H1 (cell line): ENCODE results near the gene RGS3. TPM values are rescaled to one million over a fixed set of nuclear protein-coding genes. Genes with fewer than 3 reads are reported as not detected.

Experiments
- CTCF ChIA-PET: fragments of 300-600 bp; sonication (Branson Sonifier 250); formaldehyde crosslinking; loops from one replicate; lab custom pipeline; 2021; ENCODE audit not compliant: partially characterized antibody; lab: Charles Lee
- POLR2A ChIA-PET: fragments of 300-600 bp; sonication (Branson Sonifier 250); formaldehyde crosslinking; loops from one replicate; lab custom pipeline; 2021; ENCODE audit warnings: inconsistent platforms; ENCODE audit not compliant: partially characterized antibody; lab: Charles Lee
- DNase-seq, 2 experiments: peaks; one replicate each; pipeline versions ENCODE4 v3.0.0 to v3.0.0-alpha.2; 2010 to 2022; ENCODE audit warnings: low spot score in 2 of 2, low read depth in 1 of 2, mixed read lengths in 1 of 2
- FAIRE-seq: peaks from 2 replicates; lab custom pipeline; 2011; peaks lifted over from hg19 to GRCh38; lab: Jason Lieb, UNC
- H2AFZ ChIP-seq: 2 replicates; pipeline ENCODE4 v1.8.1; 2012; ENCODE audit warnings: low read length, inconsistent platforms
- H2AK5ac ChIP-seq: 2 replicates; pipeline ENCODE4 v1.6.1; 2013; ENCODE audit warnings: low read depth, low read length
- H2BK120ac ChIP-seq: replicated peaks from 2 replicates; pipeline ENCODE3; 2013; ENCODE audit warnings: low read depth, low read length, inconsistent platforms
- H2BK12ac ChIP-seq: 2 replicates; pipeline ENCODE4 v1.6.1; 2013; ENCODE audit warnings: low read depth, low read length
- H2BK15ac ChIP-seq: 2 replicates; pipeline ENCODE4 v1.6.1; 2013; ENCODE audit warnings: low read length
- H2BK20ac ChIP-seq: 2 replicates; pipeline ENCODE4 v1.6.1; 2013; ENCODE audit warnings: low read length
- H2BK5ac ChIP-seq: 2 replicates; pipeline ENCODE4 v1.6.1; 2013; ENCODE audit warnings: low read depth, low read length
- H3K14ac ChIP-seq: 2 replicates; pipeline ENCODE4 v1.6.1; 2013; ENCODE audit warnings: inconsistent platforms; ENCODE audit not compliant: insufficient read length
- H3K18ac ChIP-seq: 2 replicates; pipeline ENCODE4 v1.6.1; 2013; ENCODE audit warnings: low read length; ENCODE audit errors: extremely low read depth
- H3K23ac ChIP-seq: 2 replicates; pipeline ENCODE4 v1.6.1; 2013; ENCODE audit warnings: inconsistent platforms; ENCODE audit not compliant: insufficient read length
- H3K23me2 ChIP-seq: 2 replicates; pipeline ENCODE4 v1.6.1; 2013; ENCODE audit warnings: low read depth, low read length
- H3K27ac ChIP-seq: 2 replicates; pipeline ENCODE4 v1.6.1; 2011; ENCODE audit warnings: low read depth, low read length, inconsistent platforms
- H3K27me3 ChIP-seq, 4 experiments: replicated peaks in 1 of 4; 1 replicate in 1 of 4; 2 replicates in 3 of 4; pipeline versions ENCODE4 v1.6.1 to v1.8.1; 2011 to 2013; ENCODE audit warnings: low read length in 3 of 4, mild to moderate bottlenecking in 3 of 4, inconsistent platforms in 2 of 4, mixed read lengths in 2 of 4, moderate library complexity in 1 of 4; ENCODE audit not compliant: control insufficient read depth in 3 of 4, insufficient read depth in 3 of 4; ENCODE audit errors: extremely low read depth in 1 of 4
- H3K36me3 ChIP-seq, 4 experiments: 2 replicates each; pipeline versions ENCODE4 v1.6.1 to v1.8.1; 2011 to 2013; ENCODE audit warnings: mild to moderate bottlenecking in 4 of 4, low read length in 3 of 4, moderate library complexity in 2 of 4, control low read depth in 1 of 4, inconsistent platforms in 1 of 4; ENCODE audit not compliant: insufficient read depth in 4 of 4, control insufficient read depth in 2 of 4
- H3K4ac ChIP-seq: replicated peaks from 2 replicates; pipeline ENCODE3; 2013; ENCODE audit warnings: low read length, low read depth, mixed read lengths, inconsistent platforms; ENCODE audit not compliant: insufficient read length
- H3K4me1 ChIP-seq, 4 experiments: replicated peaks in 1 of 4; 1 replicate in 1 of 4; 2 replicates in 3 of 4; pipeline versions ENCODE4 v1.6.1 to v1.8.1; 2011 to 2013; ENCODE audit warnings: low read length in 3 of 4, inconsistent platforms in 2 of 4, mixed read lengths in 1 of 4; ENCODE audit not compliant: insufficient read depth in 4 of 4, control insufficient read depth in 3 of 4
- H3K4me2 ChIP-seq, 2 experiments: 2 replicates each; pipeline versions ENCODE4 v1.6.1 to v1.8.1; 2011 to 2013; ENCODE audit warnings: low read depth in 2 of 2, low read length in 2 of 2, control low read depth in 1 of 2, inconsistent platforms in 1 of 2, mild to moderate bottlenecking in 1 of 2; ENCODE audit not compliant: insufficient read depth in 1 of 2
- H3K4me3 ChIP-seq, 4 experiments: fragments of 200-600, 300-600 bp in 1 of 4; sonication (generic), shearing (Covaris generic), sonication (Bioruptor Twin) in 1 of 4; 2 replicates each; pipeline versions ENCODE4 v1.5.1 to v1.8.1; 2011 to 2016; ENCODE audit warnings: low read length in 4 of 4, low read depth in 3 of 4, control low read depth in 2 of 4, inconsistent platforms in 2 of 4, mild to moderate bottlenecking in 2 of 4, mixed read lengths in 1 of 4, moderate library complexity in 1 of 4; ENCODE audit not compliant: insufficient read depth in 2 of 4; ENCODE audit errors: extremely low read depth in 1 of 4
- H3K56ac ChIP-seq: replicated peaks from 2 replicates; pipeline ENCODE3; 2013; ENCODE audit warnings: low read depth, mild to moderate bottlenecking, mixed read lengths, low read length, inconsistent platforms; ENCODE audit not compliant: insufficient read length
- H3K79me1 ChIP-seq: 2 replicates; pipeline ENCODE4 v1.6.1; 2013; ENCODE audit warnings: low read depth, low read length, control low read depth
- H3K79me2 ChIP-seq, 2 experiments: 2 replicates each; pipeline versions ENCODE4 v1.6.1 to v1.8.1; 2012 to 2013; ENCODE audit warnings: low read length in 2 of 2, mild to moderate bottlenecking in 2 of 2, inconsistent platforms in 1 of 2; ENCODE audit not compliant: insufficient read depth in 2 of 2, control insufficient read depth in 1 of 2
- H3K9ac ChIP-seq, 4 experiments: replicated peaks in 1 of 4; 1 replicate in 1 of 4; 2 replicates in 3 of 4; pipeline versions ENCODE4 v1.6.1 to v1.8.1; 2011 to 2013; ENCODE audit warnings: low read depth in 3 of 4, low read length in 3 of 4, control low read depth in 2 of 4, mild to moderate bottlenecking in 2 of 4, moderate library complexity in 2 of 4, inconsistent platforms in 1 of 4; ENCODE audit errors: extremely low read depth in 1 of 4
- H3K9me3 ChIP-seq, 2 experiments: 2 replicates each; pipeline versions ENCODE4 v1.6.1 to v1.8.1; 2012 to 2013; ENCODE audit warnings: mild to moderate bottlenecking in 2 of 2, moderate library complexity in 2 of 2, control low read depth in 1 of 2, inconsistent platforms in 1 of 2, low read depth in 1 of 2, low read length in 1 of 2, mixed read lengths in 1 of 2; ENCODE audit not compliant: insufficient read depth in 2 of 2
- H4K20me1 ChIP-seq, 2 experiments: replicated peaks in 1 of 2; 2 replicates each; pipeline versions ENCODE3 to v1.8.1; 2011 to 2013; ENCODE audit warnings: inconsistent platforms in 2 of 2, low read length in 2 of 2, mild to moderate bottlenecking in 1 of 2; ENCODE audit not compliant: insufficient read depth in 2 of 2, control insufficient read depth in 1 of 2
- H4K5ac ChIP-seq: 2 replicates; pipeline ENCODE4 v1.6.1; 2013; ENCODE audit warnings: low read length, low read depth, mixed read lengths, inconsistent platforms; ENCODE audit not compliant: insufficient read length
- H4K8ac ChIP-seq: 2 replicates; pipeline ENCODE4 v1.8.0; 2013; ENCODE audit warnings: mild to moderate bottlenecking, moderate library complexity, low read length, inconsistent platforms; ENCODE audit not compliant: insufficient read depth; ENCODE audit errors: extremely low read depth
- H4K91ac ChIP-seq: replicated peaks from 2 replicates; pipeline ENCODE3; 2013; ENCODE audit warnings: low read length, mixed read lengths, inconsistent platforms; ENCODE audit not compliant: insufficient read length
- ASH2L ChIP-seq: fragments of 200-600, 300-600 bp; sonication (generic); IDR thresholded peaks from one replicate; pipeline ENCODE4 v1.7.1; 2017; ENCODE audit warnings: low read length
- BCL11A ChIP-seq, 2 experiments: IDR thresholded peaks; one replicate each; pipeline ENCODE4 v1.6.1; 2011; ENCODE audit warnings: low read depth in 2 of 2, low read length in 2 of 2, mild to moderate bottlenecking in 2 of 2
- CEBPB ChIP-seq: IDR thresholded peaks from 2 replicates; pipeline ENCODE4 v1.6.1; 2012; ENCODE audit warnings: low read depth, low read length
- CREB1 ChIP-seq: IDR thresholded peaks from 2 replicates; pipeline ENCODE4 v1.6.1; 2012; ENCODE audit warnings: inconsistent platforms
- KDM5A ChIP-seq: fragments of 200-600 bp; IDR thresholded peaks from 2 replicates; pipeline ENCODE4 v1.7.1; 2012; ENCODE audit warnings: mild to moderate bottlenecking, low read length, inconsistent platforms, mixed read lengths
- NRF1 ChIP-seq: IDR thresholded peaks from 2 replicates; pipeline ENCODE4 v1.6.1; 2011; ENCODE audit warnings: mild to moderate bottlenecking, low read depth, low read length, improper control_type of control experiment
- RFX5 ChIP-seq: IDR thresholded peaks from 2 replicates; pipeline ENCODE4 v1.6.1; 2011; ENCODE audit warnings: low read depth, low read length, improper control_type of control experiment, borderline replicate concordance
- SUZ12 ChIP-seq: fragments of 200-600 bp; sonication (generic); IDR thresholded peaks from 2 replicates; pipeline ENCODE4 v1.6.1; 2012; ENCODE audit warnings: mild to moderate bottlenecking, inconsistent platforms, low read length, moderate library complexity, mixed read lengths
- WGBS, 2 experiments: shearing (Covaris generic) in 1 of 2; methylation state at CpG; one replicate each; pipeline versions ENCODE4 v1.1.6 to v1.1.7; 2013 to 2015; ENCODE audit warnings: low lambda C conversion rate in 2 of 2, mixed read lengths in 2 of 2, inconsistent platforms in 1 of 2, low coverage in 1 of 2, missing lambda C conversion rate in 1 of 2; ENCODE audit not compliant: insufficient replicate concordance in 2 of 2, insufficient coverage in 1 of 2, insufficient read length in 1 of 2; ENCODE audit errors: extremely low coverage in 1 of 2, missing lambda C conversion rate in 1 of 2; 5-methylcytosine and 5-hydroxymethylcytosine counted together
- polyA plus RNA-seq, 7 experiments: library from polyadenylated mRNA; depleted of rRNA in 3 of 7; stranded (reverse) in 5 of 7; unstranded in 2 of 7; fragments of >200 nt in 5 of 7; fragments of 200-250 nt in 2 of 7; gene quantifications; 1 replicate in 5 of 7; 2 replicates in 1 of 7; 4 replicates in 1 of 7; pipeline versions ENCODE4 v1.2.1 to v1.2.3, GENCODE V29; 2011 to 2013; ENCODE audit warnings: missing spikeins in 2 of 7, mixed read lengths in 2 of 7
- total RNA-seq: library from RNA; stranded (reverse); fragmentation: NEBNext Ultra II Directional; extraction: Animal tissue kit (Norgen Biotek cat#: 25700); gene quantifications from 2 replicates; pipeline ENCODE4 v1.2.1, GENCODE V29; 2021

The RGS3 gene
- total and polyA plus RNA-seq, 2 of the 8 experiments (the other 6 are each of a cell fraction or from before 2014, with no cell fraction given), result 12.6 to 18.2 TPM

GRCh38 chr9:113562653-113563381 is 99.3 kb downstream of the RGS3 start:
- Histone ChIP-seq H2BK15ac (peak overlapping the region; percentile 46; the same call in 1 of the 2 replicates), H3K14ac (no peak overlapping the region), H3K79me1 (no peaks in the 10 kb centered on the region), H2AFZ (no peak overlapping the region), H3K4me3 (no peak overlapping the region), H3K27ac (no peak overlapping the region), H3K79me2 (no peaks in the 10 kb centered on the region), H2BK20ac (no peak overlapping the region), H2BK12ac (no peak overlapping the region), H3K18ac (no peak overlapping the region; the same call in 1 of the 2 replicates), H3K23me2 (peaks cover 9% of the 10 kb centered on the region; the same call in 1 of the 2 replicates), H3K4ac (no peak overlapping the region), H3K4me2 (no peak overlapping the region), H4K5ac (no peak overlapping the region), H2BK120ac (no peak overlapping the region), H3K23ac (no peak overlapping the region), H3K36me3 (no peaks in the 10 kb centered on the region), H3K4me1 (peaks cover 4 to 23% (median 13%) of the 10 kb centered on the region in 4 experiments), H2BK5ac (no peak overlapping the region; the same call in 1 of the 2 replicates), H4K91ac (no peak overlapping the region), H2AK5ac (no peak overlapping the region), H4K8ac (no peak overlapping the region), H3K9me3 (no peaks in the 10 kb centered on the region), H3K9ac (no peak overlapping the region), H3K27me3 (peaks cover 0 to 5% (median 0%) of the 10 kb centered on the region in 4 experiments; a peak in 1 of 7 replicates), H3K56ac (no peak overlapping the region), H4K20me1 (no peaks in the 10 kb centered on the region)
- DNase-seq (no peak), FAIRE-seq (no peak)
- 100% methylated on average over 2 of the region's 2 CpGs; no CpG with 5 or more reads in 1 of the 2 experiments for WGBS, 2 experiments
- no peak for TF ChIP-seq NRF1
- TF ChIP-seq ASH2L, result no peak
- no peak for TF ChIP-seq SUZ12
- no peak for TF ChIP-seq CEBPB
- TF ChIP-seq KDM5A, result no peak
- no peak for TF ChIP-seq RFX5
- TF ChIP-seq BCL11A (IDR thresholded peaks at IDR 0.05; ENCODE audit: low read depth in 2 of 2, low read length in 2 of 2), result no peak
- no peak for TF ChIP-seq CREB1
- ChIA-PET CTCF (interaction anchor here (1.1 to 6.6 kb wide), 4 partner anchors 16 to 117 kb away, joined by 3 to 38 read pairs (median 6); no protein-coding TSS in a partner anchor), POLR2A (interaction anchor here (0.7 to 1.1 kb wide), 2 partner anchors 14 to 22 kb away, joined by 3 to 4 read pairs; no protein-coding TSS in a partner anchor)
